Measurements from ENCODE around the gene RAP2B.

RAP2B gene

GRCh38 chr3:153160451-153161137 is 1.4 kb upstream of the RAP2B start:
- peak; percentile 72 for DNase-seq (ENCODE audit: low spot score)

GRCh38 chr3:153161138-153161713 is 800 bp upstream of the RAP2B start:
- peak; percentile 94 for DNase-seq (ENCODE audit: low spot score)

- peak; percentile 42 for DNase-seq (ENCODE audit: low spot score)
Observed at GRCh38 chr3:153162513-153163392, 727 bp downstream of the RAP2B start.

GRCh38 chr3:153163393-153163724 is 1.3 kb downstream of the RAP2B start:
- peak; percentile 33 for DNase-seq (ENCODE audit: low spot score)

GRCh38 chr3:153163756-153164550 is 1.9 kb downstream of the RAP2B start:
- peak; percentile 19 for DNase-seq (ENCODE audit: low spot score)

GRCh38 chr3:153165261-153165681 is 3.2 kb downstream of the RAP2B start:
- DNase-seq (ENCODE audit: low spot score) = peak; percentile 54

- DNase-seq (ENCODE audit: low spot score) = peak; percentile 70
Observed at GRCh38 chr3:153166206-153166605, 4.2 kb downstream of the RAP2B start.

- DNase-seq (ENCODE audit: low spot score) = no peak
Observed at GRCh38 chr3:153166796-153167195, 4.8 kb downstream of the RAP2B start.

GRCh38 chr3:153169793-153170383 is 7.9 kb downstream of the RAP2B start:
- DNase-seq (ENCODE audit: low spot score) = no peak

GRCh38 chr3:153171256-153171655 is 9.2 kb downstream of the RAP2B start:
- DNase-seq (ENCODE audit: low spot score) = peak; percentile 15

GRCh38 chr3:153171918-153172317 is 9.9 kb downstream of the RAP2B start:
- peak; percentile 36 for DNase-seq (ENCODE audit: low spot score)

- no peak for DNase-seq (ENCODE audit: low spot score)
Observed at GRCh38 chr3:153172796-153173757, 11.1 kb downstream of the RAP2B start.

GRCh38 chr3:153173758-153174516 is 11.9 kb downstream of the RAP2B start:
- no peak for DNase-seq (ENCODE audit: low spot score)

GRCh38 chr3:153176197-153176596 is 14.2 kb downstream of the RAP2B start:
- no peak for DNase-seq (ENCODE audit: low spot score)

GRCh38 chr3:153180860-153181372 is 18.9 kb downstream of the RAP2B start:
- DNase-seq (ENCODE audit: low spot score) = no peak

GRCh38 chr3:153182501-153183293 is 20.7 kb downstream of the RAP2B start:
- DNase-seq (ENCODE audit: low spot score) = no peak

GRCh38 chr3:153190923-153191322 is 28.9 kb downstream of the RAP2B start:
- DNase-seq (ENCODE audit: low spot score) = no peak

GRCh38 chr3:153192327-153192726 is 30.3 kb downstream of the RAP2B start:
- DNase-seq (ENCODE audit: low spot score) = no peak

Measured in hematopoietic multipotent progenitor cell treated with erythropoietin and hydrocortisone succinate and interleukin-3 and kit ligand, for 15 days (in vitro differentiated cells).